Pancreas (tissue), 10 donors: ENCODE measurements around the gene ELMO2. TPM values are rescaled to one million over a fixed set of nuclear protein-coding genes. Genes with fewer than 3 reads are reported as not detected.
A peak's percentile ranks its signal among the peaks of the same experiment; 100 is the strongest.

Experiments
- ATAC-seq, 4 donors: fragments of 200-7000 bp; cut with Tn5 transposase; one replicate each; pipeline versions ENCODE4 v1.8.0 to v1.9.1; 2020; ENCODE audit warnings: mild to moderate bottlenecking in 4 of 4, moderate library complexity in 4 of 4
- DNase-seq, 6 donors: peaks; one replicate each; pipeline ENCODE4 v3.0.0-alpha.2; 2020
- FAIRE-seq: peaks from 2 replicates; lab custom pipeline; 2012; peaks lifted over from hg19 to GRCh38; lab: Jason Lieb, UNC
- H3K27ac ChIP-seq, 4 donors: fragments of 200-600 bp; sonication (generic); 1 replicate in 3 of 4; 2 replicates in 1 of 4; pipeline versions ENCODE4 v1.5.0 to v1.8.0; 2020
- H3K27me3 ChIP-seq, 4 donors: fragments of 200-600 bp; one replicate each; pipeline ENCODE4 v1.8.0; 2021
- H3K36me3 ChIP-seq, 3 donors: fragments of 200-600 bp; sonication (generic) in 1 of 3; one replicate each; pipeline versions ENCODE4 v1.5.0 to v1.8.0; 2020 to 2021
- H3K4me1 ChIP-seq, 3 donors: fragments of 200-600 bp; one replicate each; pipeline ENCODE4 v1.8.0; 2021
- H3K4me3 ChIP-seq, 4 donors: fragments of 200-600 bp; sonication (generic) in 2 of 4; one replicate each; pipeline versions ENCODE4 v1.5.0 to v1.8.0; 2020 to 2021
- H3K9me3 ChIP-seq, 4 donors: fragments of 200-600 bp; one replicate each; pipeline ENCODE4 v1.8.0; 2021
- CTCF ChIP-seq, 4 donors: fragments of 200-600 bp; sonication (generic) in 3 of 4; IDR thresholded peaks; one replicate each; pipeline versions ENCODE4 v1.5.0 to v1.8.0; 2021; ENCODE audit warnings: antibody characterized with exemption in 4 of 4
- WGBS, 2 donors: extraction: QIAGEN DNeasy Blood & Tissue Kit; methylation state at CpG; one replicate each; pipeline ENCODE4 v1.1.7; 2013; 5-methylcytosine and 5-hydroxymethylcytosine counted together
- intact Hi-C, 3 donors: fragments of 100-400 bp; cut with DNase I; formaldehyde crosslinking; loops; one replicate each; pipeline versions ENCODE4 v1.11.1 to v1.14.2; 2022
- polyA plus RNA-seq, 2 donors: library from polyadenylated mRNA; stranded (reverse); fragments of 200-250 nt; gene quantifications; one replicate each; pipeline ENCODE4 v1.2.3, GENCODE V29; 2013
- total RNA-seq, 6 donors: library from RNA; stranded (reverse); fragmentation: NEBNext Ultra II Directional in 4 of 6; extraction: Animal tissue kit (Norgen Biotek cat#: 25700) in 4 of 6; gene quantifications; one replicate each; pipeline versions ENCODE4 v1.2.1 to v1.2.4, GENCODE V29; 2021 to 2023
- donor health status: healthy with polysubstance abuse.
- donor health status: DM: no; HTN: no; CAD: no; lungs with moderate emphysema.
- donor health status: DM: no; HTN: no; CAD: no.
- donor health status: control.
- donor health status: control.
- donor health status: Bipolar disorder and iron deficiency.
- donor health status: DM: yes; HTN: yes; CAD: no.
- donor health status: DM: no; HTN: no; CAD: no.
- donor health status: DM: no; HTN: no; CAD: no.
- donor health status: DM: yes; HTN: yes; CAD: no.

ELMO2 gene
- total and polyA plus RNA-seq, 8 donors, result 16.7 to 32.6 (median 27.7) TPM

DNA sequence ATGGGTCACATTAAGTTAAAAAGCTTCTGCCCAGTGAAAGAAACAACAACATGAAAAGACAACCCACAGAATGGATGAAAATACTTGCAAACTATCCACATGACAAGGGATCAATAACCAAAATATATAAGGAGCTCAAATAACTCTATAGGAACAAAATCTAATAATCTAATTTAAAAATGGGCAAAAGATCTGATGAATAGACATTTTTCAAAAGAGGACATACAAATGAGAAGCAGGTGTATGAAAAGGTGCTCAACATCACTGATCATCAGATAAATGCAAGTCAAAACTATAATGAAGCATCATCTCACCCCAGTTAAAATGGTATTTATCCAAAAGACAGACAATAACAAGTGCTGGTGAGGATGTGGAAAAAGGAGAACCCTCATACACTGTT is 21.0 kb upstream of the ELMO2 start:
- DNase-seq, result no peak
- no peak for ATAC-seq
- FAIRE-seq, result no peak
- no peak overlapping the region for H3K4me3 ChIP-seq
- TF ChIP-seq CTCF (IDR thresholded peaks at IDR 0.05), result no peak
- H3K9me3 ChIP-seq, result no peaks in the 10 kb centered on the region
- H3K27me3 ChIP-seq, result no peaks in the 10 kb centered on the region
- no peak overlapping the region for H3K27ac ChIP-seq
- no peaks in the 10 kb centered on the region for H3K36me3 ChIP-seq
- no peaks in the 10 kb centered on the region for H3K4me1 ChIP-seq
- intact Hi-C loops, result no loop called here

- no peak for TF ChIP-seq CTCF (IDR thresholded peaks at IDR 0.05)
- Histone ChIP-seq H3K9me3 (no peaks in the 10 kb centered on the region), H3K36me3 (no peaks in the 10 kb centered on the region), H3K4me3 (no peak overlapping the region), H3K4me1 (no peaks in the 10 kb centered on the region), H3K27ac (no peak overlapping the region), H3K27me3 (no peaks in the 10 kb centered on the region)
- no peak for FAIRE-seq
- intact Hi-C loops, result no loop called here
- no peak for DNase-seq
- ATAC-seq, result no peak
- WGBS, 2 donors, result 89 to 91% methylated on average over 2 of the region's 2 CpGs
These were observed 17.6 kb upstream of the ELMO2 start for GRCh38 chr20:46423882-46424482.

- intact Hi-C loops, result no loop called here
- Histone ChIP-seq H3K4me3 (no peak overlapping the region), H3K4me1 (no peaks in the 10 kb centered on the region), H3K27ac (no peak overlapping the region), H3K27me3 (no peaks in the 10 kb centered on the region), H3K9me3 (no peaks in the 10 kb centered on the region), H3K36me3 (no peaks in the 10 kb centered on the region)
- no peak for ATAC-seq
- WGBS, 2 donors, result 67 to 75% methylated on average over 3 of the region's 3 CpGs
- no peak for FAIRE-seq
- TF ChIP-seq CTCF (IDR thresholded peaks at IDR 0.05), result no peak
- DNase-seq, result no peak
These were observed 16.9 kb upstream of the ELMO2 start for GRCh38 chr20:46423342-46423741.

DNA sequence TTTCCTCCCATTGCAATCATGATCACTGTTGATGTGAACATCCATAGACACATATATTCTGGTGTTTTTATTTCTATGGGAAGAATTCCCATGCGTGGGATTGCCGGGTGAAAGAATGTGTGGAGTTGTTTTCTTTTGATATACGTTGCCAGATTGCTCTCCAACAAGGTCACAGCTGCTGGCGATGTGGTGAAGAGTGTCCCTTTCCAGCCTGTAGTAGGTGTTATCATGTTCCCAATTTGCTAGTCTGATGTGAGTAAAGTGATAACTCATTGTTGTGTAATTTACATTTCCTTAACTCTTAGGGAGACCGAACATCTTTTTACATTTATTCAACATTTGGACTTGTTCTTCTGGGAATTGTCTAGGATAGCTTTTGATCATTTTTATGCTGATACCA is 14.5 kb upstream of the ELMO2 start:
- 16 to 25% methylated on average over 5 of the region's 5 CpGs for WGBS, 2 donors
- FAIRE-seq (no peak), ATAC-seq (no peak), DNase-seq (no peak)
- Histone ChIP-seq H3K36me3 (no peaks in the 10 kb centered on the region), H3K27ac (no peak overlapping the region), H3K4me1 (no peaks in the 10 kb centered on the region), H3K27me3 (no peaks in the 10 kb centered on the region), H3K9me3 (no peaks in the 10 kb centered on the region), H3K4me3 (no peak overlapping the region)
- no peak for TF ChIP-seq CTCF (IDR thresholded peaks at IDR 0.05)
- intact Hi-C loops, result no loop called here

GRCh38 chr20:46419882-46420281 is 13.5 kb upstream of the ELMO2 start:
- H3K9me3 ChIP-seq, result no peaks in the 10 kb centered on the region
- no peak overlapping the region for H3K27ac ChIP-seq
- peak; percentile 5 for FAIRE-seq
- intact Hi-C loops, result no loop called here
- no peak for DNase-seq
- WGBS, 2 donors, result 72 to 93% methylated on average over 1 of the region's 1 CpG
- no peak for ATAC-seq
- no peaks in the 10 kb centered on the region for H3K36me3 ChIP-seq
- no peaks in the 10 kb centered on the region for H3K27me3 ChIP-seq
- TF ChIP-seq CTCF (IDR thresholded peaks at IDR 0.05), result no peak
- no peak overlapping the region for H3K4me3 ChIP-seq
- no peaks in the 10 kb centered on the region for H3K4me1 ChIP-seq
